Liver (tissue), 9 donors: ENCODE measurements around the gene TNS1. TPM values are rescaled to one million over a fixed set of nuclear protein-coding genes. Genes with fewer than 3 reads are reported as not detected.

Experiments
- DNase-seq: peaks from one replicate; pipeline ENCODE4 v3.0.0-alpha.2; 2017; ENCODE audit warnings: low spot score
- H3K27ac ChIP-seq, 2 donors: one replicate each; pipeline ENCODE4 v1.7.0; 2013; ENCODE audit warnings: inconsistent platforms in 2 of 2, low read length in 2 of 2, control low read depth in 1 of 2, low read depth in 1 of 2, mild to moderate bottlenecking in 1 of 2
- H3K27me3 ChIP-seq, 4 donors: one replicate each; pipeline versions ENCODE4 v1.6.1 to v1.7.0; 2013; ENCODE audit warnings: low read length in 3 of 4, inconsistent platforms in 1 of 4, mild to moderate bottlenecking in 1 of 4, moderate library complexity in 1 of 4; ENCODE audit not compliant: control insufficient read depth in 4 of 4, insufficient read depth in 4 of 4
- H3K36me3 ChIP-seq, 4 donors: one replicate each; pipeline versions ENCODE4 v1.6.1 to v1.7.0; 2013; ENCODE audit warnings: low read length in 3 of 4, mild to moderate bottlenecking in 3 of 4, low read depth in 1 of 4, moderate library complexity in 1 of 4; ENCODE audit not compliant: control insufficient read depth in 4 of 4, insufficient read depth in 3 of 4
- H3K4me1 ChIP-seq, 4 donors: one replicate each; pipeline versions ENCODE4 v1.6.1 to v1.7.0; 2013; ENCODE audit warnings: low read length in 3 of 4, mild to moderate bottlenecking in 3 of 4, moderate library complexity in 1 of 4; ENCODE audit not compliant: control insufficient read depth in 4 of 4, insufficient read depth in 4 of 4
- H3K4me3 ChIP-seq, 3 donors: one replicate each; pipeline versions ENCODE4 v1.6.1 to v1.7.0; 2013; ENCODE audit warnings: low read length in 3 of 3, control low read depth in 1 of 3, low read depth in 1 of 3, mild to moderate bottlenecking in 1 of 3
- H3K9ac ChIP-seq, 2 donors: one replicate each; pipeline ENCODE4 v1.7.0; 2013; ENCODE audit warnings: low read length in 2 of 2, mild to moderate bottlenecking in 2 of 2, moderate library complexity in 2 of 2, control low read depth in 1 of 2, low read depth in 1 of 2
- H3K9me3 ChIP-seq, 4 donors: one replicate each; pipeline versions ENCODE4 v1.6.1 to v1.7.0; 2013; ENCODE audit warnings: low read length in 3 of 4; ENCODE audit not compliant: control insufficient read depth in 4 of 4
- EGR1 ChIP-seq, 2 donors: IDR thresholded peaks; 2 replicates each; pipeline ENCODE4 v1.6.1; 2016 to 2018; ENCODE audit warnings: antibody characterized with exemption in 2 of 2, low read depth in 2 of 2
- FOXA1 ChIP-seq: IDR thresholded peaks from 2 replicates; pipeline ENCODE4 v1.6.1; 2016; ENCODE audit warnings: antibody characterized with exemption
- FOXA2 ChIP-seq: IDR thresholded peaks from 2 replicates; pipeline ENCODE4 v1.6.1; 2016; ENCODE audit warnings: antibody characterized with exemption
- GABPA ChIP-seq, 2 donors: IDR thresholded peaks in 1 of 2; conservative IDR thresholded peaks in 1 of 2; 2 replicates each; pipeline ENCODE4 v1.6.1; 2016; ENCODE audit warnings: antibody characterized with exemption in 2 of 2, mild to moderate bottlenecking in 1 of 2, moderate library complexity in 1 of 2
- HNF4A ChIP-seq, 2 donors: conservative IDR thresholded peaks; 2 replicates each; pipeline ENCODE4 v1.6.1; 2016; ENCODE audit warnings: antibody characterized with exemption in 2 of 2, mild to moderate bottlenecking in 2 of 2
- JUND ChIP-seq, 2 donors: IDR thresholded peaks; 2 replicates each; pipeline ENCODE4 v1.6.1; 2016; ENCODE audit warnings: antibody characterized with exemption in 2 of 2
- NR2F2 ChIP-seq: IDR thresholded peaks from 2 replicates; pipeline ENCODE4 v1.6.1; 2016; ENCODE audit warnings: antibody characterized with exemption
- RAD21 ChIP-seq, 2 donors: IDR thresholded peaks; 2 replicates each; pipeline ENCODE4 v1.6.1; 2016; ENCODE audit warnings: antibody characterized with exemption in 2 of 2, mild to moderate bottlenecking in 2 of 2
- RXRA ChIP-seq, 2 donors: IDR thresholded peaks; 2 replicates each; pipeline ENCODE4 v1.6.1; 2017 to 2018; ENCODE audit warnings: antibody characterized with exemption in 2 of 2, mild to moderate bottlenecking in 1 of 2
- SP1 ChIP-seq: IDR thresholded peaks from 2 replicates; pipeline ENCODE4 v1.6.1; 2018; ENCODE audit warnings: antibody characterized with exemption, mild to moderate bottlenecking
- TAF1 ChIP-seq: conservative IDR thresholded peaks from 2 replicates; pipeline ENCODE4 v1.6.1; 2016; ENCODE audit warnings: antibody characterized with exemption, mild to moderate bottlenecking
- YY1 ChIP-seq: IDR thresholded peaks from 2 replicates; pipeline ENCODE4 v1.6.1; 2016; ENCODE audit warnings: antibody characterized with exemption, mild to moderate bottlenecking
- WGBS: extraction: QIAGEN DNeasy Blood & Tissue Kit; methylation state at CpG from one replicate; pipeline ENCODE4 v1.1.7; 2013; 5-methylcytosine and 5-hydroxymethylcytosine counted together
- polyA plus RNA-seq, 2 donors: library from polyadenylated mRNA; stranded (reverse) in 1 of 2; unstranded in 1 of 2; fragments of 200-250 nt in 1 of 2; fragments of >200 nt in 1 of 2; fragmentation: Nextera tagmentation in 1 of 2; extraction: Ambion mirVana in 1 of 2; gene quantifications; one replicate each; pipeline versions ENCODE4 v1.2.1 to v1.2.3, GENCODE V29; 2013 to 2015
- total RNA-seq, 2 donors: library from RNA; depleted of rRNA; stranded (reverse); fragments of >200 nt; gene quantifications; one replicate each; pipeline ENCODE4 v1.2.3, GENCODE V29; 2014
- TF ChIP-seq, protein P1 (sequence below): IDR thresholded peaks from 2 replicates; pipeline ENCODE4 v1.6.1; 2016; ENCODE audit warnings: antibody characterized with exemption
- TF ChIP-seq, protein P2 (sequence below): IDR thresholded peaks from 2 replicates; pipeline ENCODE4 v1.6.1; 2016; ENCODE audit warnings: antibody characterized with exemption
- TF ChIP-seq, protein P3 (sequence below): IDR thresholded peaks from 2 replicates; pipeline ENCODE4 v1.6.1; 2016; ENCODE audit warnings: antibody characterized with exemption, mild to moderate bottlenecking
- TF ChIP-seq, protein P4 (sequence below): fragments of 150-350 bp; IDR thresholded peaks from 2 replicates; pipeline ENCODE4 v1.5.1; 2017; ENCODE audit warnings: improper control_type of control experiment, low read depth, low read length; ENCODE audit not compliant: missing input control
- TF ChIP-seq, protein P5 (sequence below): IDR thresholded peaks from 2 replicates; pipeline ENCODE4 v1.6.1; 2016; ENCODE audit warnings: antibody characterized with exemption
- donor health status: healthy.
- donor health status: healthy.
- donor health status: healthy.
- donor health status: healthy.
- donor health status: healthy.

TNS1 gene
- total and polyA plus RNA-seq, 4 donors = 16.3 to 128 (median 57.3) TPM

DNA sequence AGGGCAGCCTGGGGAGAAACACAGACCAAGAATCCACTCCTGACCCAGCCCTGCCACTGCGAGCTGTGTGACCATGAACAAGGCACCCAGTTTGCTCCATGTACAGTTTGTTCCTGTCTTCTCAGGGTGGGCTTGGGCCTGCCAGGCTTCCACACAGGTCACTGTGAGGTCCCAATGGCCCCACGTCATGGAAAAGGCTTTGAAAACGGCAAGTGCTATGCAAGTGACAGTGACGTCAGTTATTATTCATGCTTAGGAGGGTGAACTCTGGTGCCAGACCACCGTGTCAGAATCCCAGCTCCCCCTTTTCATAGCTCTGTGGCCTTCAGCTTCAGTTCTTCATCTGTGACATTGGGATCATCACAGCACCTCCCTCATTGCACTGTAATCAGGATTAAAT is 87.1 kb downstream of the TNS1 start:
- Histone ChIP-seq H3K9ac (peak overlapping the region; percentile 37 to 42), H3K4me1 (peaks cover 48 to 98% (median 91%) of the 10 kb centered on the region in 4 donors), H3K36me3 (peaks cover 0 to 3% (median 0%) of the 10 kb centered on the region in 4 donors), H3K4me3 (no peak overlapping the region), H3K9me3 (no peaks in the 10 kb centered on the region), H3K27me3 (no peaks in the 10 kb centered on the region), H3K27ac (peak overlapping the region; percentile 68 to 99)
- WGBS = 76% methylated on average over 5 of the region's 5 CpGs
- no peak for DNase-seq
- TF ChIP-seq, protein P1, sequence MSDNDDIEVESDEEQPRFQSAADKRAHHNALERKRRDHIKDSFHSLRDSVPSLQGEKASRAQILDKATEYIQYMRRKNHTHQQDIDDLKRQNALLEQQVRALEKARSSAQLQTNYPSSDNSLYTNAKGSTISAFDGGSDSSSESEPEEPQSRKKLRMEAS = no peak
- TF ChIP-seq, protein P2, sequence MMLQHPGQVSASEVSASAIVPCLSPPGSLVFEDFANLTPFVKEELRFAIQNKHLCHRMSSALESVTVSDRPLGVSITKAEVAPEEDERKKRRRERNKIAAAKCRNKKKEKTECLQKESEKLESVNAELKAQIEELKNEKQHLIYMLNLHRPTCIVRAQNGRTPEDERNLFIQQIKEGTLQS = no peak
- TF ChIP-seq EGR1 (IDR thresholded peaks at IDR 0.05; ENCODE audit: low read depth in 2 of 2) (no peak), GABPA (IDR thresholded peaks at IDR 0.05 in 1 of 2, conservative IDR thresholded peaks at IDR 0.05 in 1 of 2) (no peak), FOXA1 (no peak)
- TF ChIP-seq, protein P3, sequence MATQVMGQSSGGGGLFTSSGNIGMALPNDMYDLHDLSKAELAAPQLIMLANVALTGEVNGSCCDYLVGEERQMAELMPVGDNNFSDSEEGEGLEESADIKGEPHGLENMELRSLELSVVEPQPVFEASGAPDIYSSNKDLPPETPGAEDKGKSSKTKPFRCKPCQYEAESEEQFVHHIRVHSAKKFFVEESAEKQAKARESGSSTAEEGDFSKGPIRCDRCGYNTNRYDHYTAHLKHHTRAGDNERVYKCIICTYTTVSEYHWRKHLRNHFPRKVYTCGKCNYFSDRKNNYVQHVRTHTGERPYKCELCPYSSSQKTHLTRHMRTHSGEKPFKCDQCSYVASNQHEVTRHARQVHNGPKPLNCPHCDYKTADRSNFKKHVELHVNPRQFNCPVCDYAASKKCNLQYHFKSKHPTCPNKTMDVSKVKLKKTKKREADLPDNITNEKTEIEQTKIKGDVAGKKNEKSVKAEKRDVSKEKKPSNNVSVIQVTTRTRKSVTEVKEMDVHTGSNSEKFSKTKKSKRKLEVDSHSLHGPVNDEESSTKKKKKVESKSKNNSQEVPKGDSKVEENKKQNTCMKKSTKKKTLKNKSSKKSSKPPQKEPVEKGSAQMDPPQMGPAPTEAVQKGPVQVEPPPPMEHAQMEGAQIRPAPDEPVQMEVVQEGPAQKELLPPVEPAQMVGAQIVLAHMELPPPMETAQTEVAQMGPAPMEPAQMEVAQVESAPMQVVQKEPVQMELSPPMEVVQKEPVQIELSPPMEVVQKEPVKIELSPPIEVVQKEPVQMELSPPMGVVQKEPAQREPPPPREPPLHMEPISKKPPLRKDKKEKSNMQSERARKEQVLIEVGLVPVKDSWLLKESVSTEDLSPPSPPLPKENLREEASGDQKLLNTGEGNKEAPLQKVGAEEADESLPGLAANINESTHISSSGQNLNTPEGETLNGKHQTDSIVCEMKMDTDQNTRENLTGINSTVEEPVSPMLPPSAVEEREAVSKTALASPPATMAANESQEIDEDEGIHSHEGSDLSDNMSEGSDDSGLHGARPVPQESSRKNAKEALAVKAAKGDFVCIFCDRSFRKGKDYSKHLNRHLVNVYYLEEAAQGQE = no peak

DNA sequence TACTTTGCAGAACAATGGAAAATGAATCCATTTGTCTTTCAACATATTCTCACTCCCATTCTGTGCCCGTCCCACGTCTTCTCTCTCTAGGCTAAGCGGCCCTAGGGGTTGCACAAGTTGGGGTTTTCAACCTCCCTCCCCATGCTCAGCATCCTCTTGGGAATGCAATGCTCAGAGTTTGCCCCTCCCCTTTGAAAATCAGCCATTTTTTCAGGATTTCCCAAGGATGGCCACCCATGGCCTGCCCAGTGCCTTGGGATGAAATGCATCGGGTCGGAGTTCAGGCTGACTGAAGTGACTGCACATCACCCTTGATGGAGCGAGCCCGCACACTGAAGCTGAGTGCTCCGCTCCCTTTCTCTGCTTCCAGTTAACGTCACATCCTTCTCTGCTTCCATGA is 87.9 kb downstream of the TNS1 start:
- Histone ChIP-seq H3K9me3 (no peaks in the 10 kb centered on the region), H3K4me3 (no peak overlapping the region), H3K36me3 (peaks cover 0 to 3% (median 0%) of the 10 kb centered on the region in 4 donors), H3K4me1 (peaks cover 50 to 98% (median 92%) of the 10 kb centered on the region in 4 donors), H3K27ac (peak overlapping the region; percentile 68 to 99), H3K9ac (no peak overlapping the region), H3K27me3 (no peaks in the 10 kb centered on the region)
- DNase-seq = no peak
- TF ChIP-seq, protein P3 = no peak
- TF ChIP-seq JUND (IDR thresholded peaks at IDR 0.05) = no peak
- TF ChIP-seq GABPA (IDR thresholded peaks at IDR 0.05 in 1 of 2, conservative IDR thresholded peaks at IDR 0.05 in 1 of 2) = no peak
- TF ChIP-seq, protein P4, sequence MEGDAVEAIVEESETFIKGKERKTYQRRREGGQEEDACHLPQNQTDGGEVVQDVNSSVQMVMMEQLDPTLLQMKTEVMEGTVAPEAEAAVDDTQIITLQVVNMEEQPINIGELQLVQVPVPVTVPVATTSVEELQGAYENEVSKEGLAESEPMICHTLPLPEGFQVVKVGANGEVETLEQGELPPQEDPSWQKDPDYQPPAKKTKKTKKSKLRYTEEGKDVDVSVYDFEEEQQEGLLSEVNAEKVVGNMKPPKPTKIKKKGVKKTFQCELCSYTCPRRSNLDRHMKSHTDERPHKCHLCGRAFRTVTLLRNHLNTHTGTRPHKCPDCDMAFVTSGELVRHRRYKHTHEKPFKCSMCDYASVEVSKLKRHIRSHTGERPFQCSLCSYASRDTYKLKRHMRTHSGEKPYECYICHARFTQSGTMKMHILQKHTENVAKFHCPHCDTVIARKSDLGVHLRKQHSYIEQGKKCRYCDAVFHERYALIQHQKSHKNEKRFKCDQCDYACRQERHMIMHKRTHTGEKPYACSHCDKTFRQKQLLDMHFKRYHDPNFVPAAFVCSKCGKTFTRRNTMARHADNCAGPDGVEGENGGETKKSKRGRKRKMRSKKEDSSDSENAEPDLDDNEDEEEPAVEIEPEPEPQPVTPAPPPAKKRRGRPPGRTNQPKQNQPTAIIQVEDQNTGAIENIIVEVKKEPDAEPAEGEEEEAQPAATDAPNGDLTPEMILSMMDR = no peak
- TF ChIP-seq, protein P2 = no peak
- TF ChIP-seq NR2F2 = no peak
- no peak for TF ChIP-seq EGR1 (IDR thresholded peaks at IDR 0.05; ENCODE audit: low read depth in 2 of 2)
- TF ChIP-seq FOXA1 = no peak
- TF ChIP-seq SP1 = no peak
- TF ChIP-seq YY1 = no peak
- no peak for TF ChIP-seq TAF1
- no peak for TF ChIP-seq RAD21 (IDR thresholded peaks at IDR 0.05)
- no peak for TF ChIP-seq HNF4A (conservative IDR thresholded peaks at IDR 0.05)
- TF ChIP-seq FOXA2 = no peak
- TF ChIP-seq, protein P1 = no peak
- no peak for TF ChIP-seq RXRA (IDR thresholded peaks at IDR 0.05)
- TF ChIP-seq, protein P5, sequence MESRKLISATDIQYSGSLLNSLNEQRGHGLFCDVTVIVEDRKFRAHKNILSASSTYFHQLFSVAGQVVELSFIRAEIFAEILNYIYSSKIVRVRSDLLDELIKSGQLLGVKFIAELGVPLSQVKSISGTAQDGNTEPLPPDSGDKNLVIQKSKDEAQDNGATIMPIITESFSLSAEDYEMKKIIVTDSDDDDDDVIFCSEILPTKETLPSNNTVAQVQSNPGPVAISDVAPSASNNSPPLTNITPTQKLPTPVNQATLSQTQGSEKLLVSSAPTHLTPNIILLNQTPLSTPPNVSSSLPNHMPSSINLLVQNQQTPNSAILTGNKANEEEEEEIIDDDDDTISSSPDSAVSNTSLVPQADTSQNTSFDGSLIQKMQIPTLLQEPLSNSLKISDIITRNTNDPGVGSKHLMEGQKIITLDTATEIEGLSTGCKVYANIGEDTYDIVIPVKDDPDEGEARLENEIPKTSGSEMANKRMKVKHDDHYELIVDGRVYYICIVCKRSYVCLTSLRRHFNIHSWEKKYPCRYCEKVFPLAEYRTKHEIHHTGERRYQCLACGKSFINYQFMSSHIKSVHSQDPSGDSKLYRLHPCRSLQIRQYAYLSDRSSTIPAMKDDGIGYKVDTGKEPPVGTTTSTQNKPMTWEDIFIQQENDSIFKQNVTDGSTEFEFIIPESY = no peak
- 79% methylated on average over 9 of the region's 9 CpGs for WGBS
